H1 (cell line): ENCODE measurements around the gene DTL. TPM values are rescaled to one million over a fixed set of nuclear protein-coding genes. Genes with fewer than 3 reads are reported as not detected.

Experiments used
- CTCF ChIA-PET: fragments of 300-600 bp; sonication (Branson Sonifier 250); formaldehyde crosslinking; loops from one replicate; lab custom pipeline; 2021; ENCODE audit not compliant: partially characterized antibody; lab: Charles Lee
- POLR2A ChIA-PET: fragments of 300-600 bp; sonication (Branson Sonifier 250); formaldehyde crosslinking; loops from one replicate; lab custom pipeline; 2021; ENCODE audit warnings: inconsistent platforms; ENCODE audit not compliant: partially characterized antibody; lab: Charles Lee
- DNase-seq, 2 experiments: peaks; one replicate each; pipeline versions ENCODE4 v3.0.0 to v3.0.0-alpha.2; 2010 to 2022; ENCODE audit warnings: low spot score in 2 of 2, low read depth in 1 of 2, mixed read lengths in 1 of 2
- FAIRE-seq: peaks from 2 replicates; lab custom pipeline; 2011; peaks lifted over from hg19 to GRCh38; lab: Jason Lieb, UNC
- H2AFZ ChIP-seq: 2 replicates; pipeline ENCODE4 v1.8.1; 2012; ENCODE audit warnings: low read length, inconsistent platforms
- H2AK5ac ChIP-seq: 2 replicates; pipeline ENCODE4 v1.6.1; 2013; ENCODE audit warnings: low read depth, low read length
- H2BK120ac ChIP-seq: replicated peaks from 2 replicates; pipeline ENCODE3; 2013; ENCODE audit warnings: low read depth, low read length, inconsistent platforms
- H2BK12ac ChIP-seq: 2 replicates; pipeline ENCODE4 v1.6.1; 2013; ENCODE audit warnings: low read depth, low read length
- H2BK15ac ChIP-seq: 2 replicates; pipeline ENCODE4 v1.6.1; 2013; ENCODE audit warnings: low read length
- H2BK20ac ChIP-seq: 2 replicates; pipeline ENCODE4 v1.6.1; 2013; ENCODE audit warnings: low read length
- H2BK5ac ChIP-seq: 2 replicates; pipeline ENCODE4 v1.6.1; 2013; ENCODE audit warnings: low read depth, low read length
- H3K14ac ChIP-seq: 2 replicates; pipeline ENCODE4 v1.6.1; 2013; ENCODE audit warnings: inconsistent platforms; ENCODE audit not compliant: insufficient read length
- H3K18ac ChIP-seq: 2 replicates; pipeline ENCODE4 v1.6.1; 2013; ENCODE audit warnings: low read length; ENCODE audit errors: extremely low read depth
- H3K23ac ChIP-seq: 2 replicates; pipeline ENCODE4 v1.6.1; 2013; ENCODE audit warnings: inconsistent platforms; ENCODE audit not compliant: insufficient read length
- H3K23me2 ChIP-seq: 2 replicates; pipeline ENCODE4 v1.6.1; 2013; ENCODE audit warnings: low read depth, low read length
- H3K27ac ChIP-seq: 2 replicates; pipeline ENCODE4 v1.6.1; 2011; ENCODE audit warnings: low read depth, low read length, inconsistent platforms
- H3K27me3 ChIP-seq, 4 experiments: replicated peaks in 1 of 4; 1 replicate in 1 of 4; 2 replicates in 3 of 4; pipeline versions ENCODE4 v1.6.1 to v1.8.1; 2011 to 2013; ENCODE audit warnings: low read length in 3 of 4, mild to moderate bottlenecking in 3 of 4, inconsistent platforms in 2 of 4, mixed read lengths in 2 of 4, moderate library complexity in 1 of 4; ENCODE audit not compliant: control insufficient read depth in 3 of 4, insufficient read depth in 3 of 4; ENCODE audit errors: extremely low read depth in 1 of 4
- H3K36me3 ChIP-seq, 4 experiments: 2 replicates each; pipeline versions ENCODE4 v1.6.1 to v1.8.1; 2011 to 2013; ENCODE audit warnings: mild to moderate bottlenecking in 4 of 4, low read length in 3 of 4, moderate library complexity in 2 of 4, control low read depth in 1 of 4, inconsistent platforms in 1 of 4; ENCODE audit not compliant: insufficient read depth in 4 of 4, control insufficient read depth in 2 of 4
- H3K4ac ChIP-seq: replicated peaks from 2 replicates; pipeline ENCODE3; 2013; ENCODE audit warnings: low read length, low read depth, mixed read lengths, inconsistent platforms; ENCODE audit not compliant: insufficient read length
- H3K4me1 ChIP-seq, 4 experiments: replicated peaks in 1 of 4; 1 replicate in 1 of 4; 2 replicates in 3 of 4; pipeline versions ENCODE4 v1.6.1 to v1.8.1; 2011 to 2013; ENCODE audit warnings: low read length in 3 of 4, inconsistent platforms in 2 of 4, mixed read lengths in 1 of 4; ENCODE audit not compliant: insufficient read depth in 4 of 4, control insufficient read depth in 3 of 4
- H3K4me2 ChIP-seq, 2 experiments: 2 replicates each; pipeline versions ENCODE4 v1.6.1 to v1.8.1; 2011 to 2013; ENCODE audit warnings: low read depth in 2 of 2, low read length in 2 of 2, control low read depth in 1 of 2, inconsistent platforms in 1 of 2, mild to moderate bottlenecking in 1 of 2; ENCODE audit not compliant: insufficient read depth in 1 of 2
- H3K4me3 ChIP-seq, 4 experiments: fragments of 200-600, 300-600 bp in 1 of 4; sonication (generic), shearing (Covaris generic), sonication (Bioruptor Twin) in 1 of 4; 2 replicates each; pipeline versions ENCODE4 v1.5.1 to v1.8.1; 2011 to 2016; ENCODE audit warnings: low read length in 4 of 4, low read depth in 3 of 4, control low read depth in 2 of 4, inconsistent platforms in 2 of 4, mild to moderate bottlenecking in 2 of 4, mixed read lengths in 1 of 4, moderate library complexity in 1 of 4; ENCODE audit not compliant: insufficient read depth in 2 of 4; ENCODE audit errors: extremely low read depth in 1 of 4
- H3K56ac ChIP-seq: replicated peaks from 2 replicates; pipeline ENCODE3; 2013; ENCODE audit warnings: low read depth, mild to moderate bottlenecking, mixed read lengths, low read length, inconsistent platforms; ENCODE audit not compliant: insufficient read length
- H3K79me1 ChIP-seq: 2 replicates; pipeline ENCODE4 v1.6.1; 2013; ENCODE audit warnings: low read depth, low read length, control low read depth
- H3K79me2 ChIP-seq, 2 experiments: 2 replicates each; pipeline versions ENCODE4 v1.6.1 to v1.8.1; 2012 to 2013; ENCODE audit warnings: low read length in 2 of 2, mild to moderate bottlenecking in 2 of 2, inconsistent platforms in 1 of 2; ENCODE audit not compliant: insufficient read depth in 2 of 2, control insufficient read depth in 1 of 2
- H3K9ac ChIP-seq, 4 experiments: replicated peaks in 1 of 4; 1 replicate in 1 of 4; 2 replicates in 3 of 4; pipeline versions ENCODE4 v1.6.1 to v1.8.1; 2011 to 2013; ENCODE audit warnings: low read depth in 3 of 4, low read length in 3 of 4, control low read depth in 2 of 4, mild to moderate bottlenecking in 2 of 4, moderate library complexity in 2 of 4, inconsistent platforms in 1 of 4; ENCODE audit errors: extremely low read depth in 1 of 4
- H3K9me3 ChIP-seq, 2 experiments: 2 replicates each; pipeline versions ENCODE4 v1.6.1 to v1.8.1; 2012 to 2013; ENCODE audit warnings: mild to moderate bottlenecking in 2 of 2, moderate library complexity in 2 of 2, control low read depth in 1 of 2, inconsistent platforms in 1 of 2, low read depth in 1 of 2, low read length in 1 of 2, mixed read lengths in 1 of 2; ENCODE audit not compliant: insufficient read depth in 2 of 2
- H4K20me1 ChIP-seq, 2 experiments: replicated peaks in 1 of 2; 2 replicates each; pipeline versions ENCODE3 to v1.8.1; 2011 to 2013; ENCODE audit warnings: inconsistent platforms in 2 of 2, low read length in 2 of 2, mild to moderate bottlenecking in 1 of 2; ENCODE audit not compliant: insufficient read depth in 2 of 2, control insufficient read depth in 1 of 2
- H4K5ac ChIP-seq: 2 replicates; pipeline ENCODE4 v1.6.1; 2013; ENCODE audit warnings: low read length, low read depth, mixed read lengths, inconsistent platforms; ENCODE audit not compliant: insufficient read length
- H4K8ac ChIP-seq: 2 replicates; pipeline ENCODE4 v1.8.0; 2013; ENCODE audit warnings: mild to moderate bottlenecking, moderate library complexity, low read length, inconsistent platforms; ENCODE audit not compliant: insufficient read depth; ENCODE audit errors: extremely low read depth
- H4K91ac ChIP-seq: replicated peaks from 2 replicates; pipeline ENCODE3; 2013; ENCODE audit warnings: low read length, mixed read lengths, inconsistent platforms; ENCODE audit not compliant: insufficient read length
- CBX5 ChIP-seq: fragments of 300-800, 300-1000 bp; sonication (generic); IDR thresholded peaks from 2 replicates; pipeline ENCODE4 v1.7.1; 2016; ENCODE audit warnings: antibody characterized with exemption, low read length, low read depth
- EGR1 ChIP-seq: IDR thresholded peaks from 2 replicates; pipeline ENCODE4 v1.6.1; 2011; ENCODE audit warnings: low read depth, low read length, borderline replicate concordance
- FOSL1 ChIP-seq: IDR thresholded peaks from 2 replicates; pipeline ENCODE4 v1.6.1; 2011; ENCODE audit warnings: mild to moderate bottlenecking, low read depth, low read length, moderate library complexity; ENCODE audit not compliant: insufficient read depth
- GTF2F1 ChIP-seq: IDR thresholded peaks from 2 replicates; pipeline ENCODE4 v1.6.1; 2012; ENCODE audit warnings: low read depth, low read length, improper control_type of control experiment, borderline replicate concordance
- JUN ChIP-seq: IDR thresholded peaks from 2 replicates; pipeline ENCODE4 v1.6.1; 2011; ENCODE audit warnings: low read depth, mild to moderate bottlenecking, improper control_type of control experiment, low read length
- KDM4A ChIP-seq: IDR thresholded peaks from one replicate; pipeline ENCODE4 v1.7.1; 2012; ENCODE audit warnings: low read depth, mild to moderate bottlenecking, moderate library complexity, low read length, inconsistent platforms; ENCODE audit not compliant: severe bottlenecking
- PHF8 ChIP-seq: fragments of 200-600 bp; sonication (generic); conservative IDR thresholded peaks from 2 replicates; pipeline ENCODE4 v1.7.1; 2012; ENCODE audit warnings: low read depth, mild to moderate bottlenecking, inconsistent platforms, low read length, moderate library complexity
- POLR2AphosphoS5 ChIP-seq: IDR thresholded peaks from 2 replicates; pipeline ENCODE4 v1.6.1; 2011; ENCODE audit warnings: low read depth, low read length
- RXRA ChIP-seq: IDR thresholded peaks from 2 replicates; pipeline ENCODE4 v1.6.1; 2011; ENCODE audit warnings: low read depth, mild to moderate bottlenecking, low read length, moderate library complexity; ENCODE audit not compliant: insufficient read depth
- SP2 ChIP-seq: IDR thresholded peaks from 2 replicates; pipeline ENCODE4 v1.6.1; 2012; ENCODE audit warnings: mild to moderate bottlenecking, low read length, inconsistent platforms
- TAF1 ChIP-seq: IDR thresholded peaks from 2 replicates; pipeline ENCODE4 v1.6.1; 2011; ENCODE audit warnings: mild to moderate bottlenecking, low read depth, low read length
- TBP ChIP-seq: IDR thresholded peaks from 2 replicates; pipeline ENCODE4 v1.6.1; 2011; ENCODE audit warnings: low read depth, low read length, improper control_type of control experiment
- TCF12 ChIP-seq: IDR thresholded peaks from 2 replicates; pipeline ENCODE4 v1.6.1; 2011; ENCODE audit warnings: low read depth, mild to moderate bottlenecking, low read length
- TEAD4 ChIP-seq: IDR thresholded peaks from 2 replicates; pipeline ENCODE4 v1.6.1; 2012; ENCODE audit warnings: low read depth, low read length, inconsistent platforms, mixed read lengths
- WGBS, 2 experiments: shearing (Covaris generic) in 1 of 2; methylation state at CpG; one replicate each; pipeline versions ENCODE4 v1.1.6 to v1.1.7; 2013 to 2015; ENCODE audit warnings: low lambda C conversion rate in 2 of 2, mixed read lengths in 2 of 2, inconsistent platforms in 1 of 2, low coverage in 1 of 2, missing lambda C conversion rate in 1 of 2; ENCODE audit not compliant: insufficient replicate concordance in 2 of 2, insufficient coverage in 1 of 2, insufficient read length in 1 of 2; ENCODE audit errors: extremely low coverage in 1 of 2, missing lambda C conversion rate in 1 of 2; 5-methylcytosine and 5-hydroxymethylcytosine counted together
- polyA plus RNA-seq, 7 experiments: library from polyadenylated mRNA; depleted of rRNA in 3 of 7; stranded (reverse) in 5 of 7; unstranded in 2 of 7; fragments of >200 nt in 5 of 7; fragments of 200-250 nt in 2 of 7; gene quantifications; 1 replicate in 5 of 7; 2 replicates in 1 of 7; 4 replicates in 1 of 7; pipeline versions ENCODE4 v1.2.1 to v1.2.3, GENCODE V29; 2011 to 2013; ENCODE audit warnings: missing spikeins in 2 of 7, mixed read lengths in 2 of 7
- total RNA-seq: library from RNA; stranded (reverse); fragmentation: NEBNext Ultra II Directional; extraction: Animal tissue kit (Norgen Biotek cat#: 25700); gene quantifications from 2 replicates; pipeline ENCODE4 v1.2.1, GENCODE V29; 2021
- TF ChIP-seq, protein P1 (sequence below): IDR thresholded peaks from 2 replicates; pipeline ENCODE4 v1.6.1; 2012; ENCODE audit warnings: inconsistent platforms

Gene DTL
- total and polyA plus RNA-seq, 2 of the 8 experiments (the other 6 are each of a cell fraction or from before 2014, with no cell fraction given) = 36.0 to 46.9 TPM

DNA sequence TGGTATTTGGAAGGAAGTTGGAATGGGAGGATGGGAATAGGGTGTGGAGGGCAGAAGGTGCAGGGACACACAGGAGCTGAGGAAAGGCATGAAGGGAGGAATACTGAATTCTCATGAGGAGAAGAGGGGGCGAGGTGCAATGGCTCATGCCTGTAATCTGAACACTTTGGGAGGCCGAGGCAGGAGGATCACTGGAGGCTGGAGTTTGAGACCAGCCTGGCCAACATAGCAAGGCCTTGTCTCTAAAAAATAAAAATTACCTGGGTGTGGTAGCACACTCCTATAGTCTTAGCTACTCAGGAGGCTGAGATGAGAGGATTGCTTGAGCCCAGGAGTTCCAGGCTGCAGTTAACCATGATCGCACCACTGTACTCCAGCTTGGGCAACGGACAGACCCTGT, 117.3 kb downstream of the DTL start:
- Histone ChIP-seq H2BK120ac (no peak overlapping the region), H3K79me1 (no peaks in the 10 kb centered on the region), H2BK15ac (no peak overlapping the region), H4K20me1 (no peaks in the 10 kb centered on the region), H3K27ac (no peak overlapping the region), H2AK5ac (no peak overlapping the region), H4K8ac (no peak overlapping the region), H3K79me2 (no peaks in the 10 kb centered on the region), H3K14ac (no peak overlapping the region), H2AFZ (no peak overlapping the region), H3K4me2 (no peak overlapping the region), H3K23me2 (peaks cover 2% of the 10 kb centered on the region; the same call in 1 of the 2 replicates), H3K27me3 (no peaks in the 10 kb centered on the region), H4K91ac (no peak overlapping the region), H2BK5ac (no peak overlapping the region), H3K23ac (no peak overlapping the region), H3K18ac (no peak overlapping the region), H4K5ac (no peak overlapping the region), H2BK12ac (no peak overlapping the region), H3K4ac (no peak overlapping the region), H3K9ac (no peak overlapping the region), H2BK20ac (no peak overlapping the region), H3K4me3 (no peak overlapping the region), H3K36me3 (no peaks in the 10 kb centered on the region), H3K9me3 (no peaks in the 10 kb centered on the region; a peak in 1 of 4 replicates), H3K4me1 (no peaks in the 10 kb centered on the region), H3K56ac (peak overlapping the region; percentile 64)
- WGBS, 2 experiments = 83% methylated on average over 4 of the region's 4 CpGs; no CpG with 5 or more reads in 1 of the 2 experiments
- ChIA-PET POLR2A (no interaction called here), CTCF (interaction anchor here (1.2 to 1.6 kb wide), 3 partner anchors 13 to 117 kb away, joined by 3 to 4 read pairs (median 3); no protein-coding TSS in a partner anchor)
- DNase-seq = no peak
- no peak for FAIRE-seq
- TF ChIP-seq GTF2F1 (no peak), FOSL1 (no peak), EGR1 (no peak), TEAD4 (no peak), RXRA (no peak), PHF8 (no peak), TAF1 (no peak), POLR2AphosphoS5 (no peak), CBX5 (no peak), JUN (no peak), TBP (no peak), TCF12 (no peak), KDM4A (no peak), SP2 (no peak)
- TF ChIP-seq, protein P1, sequence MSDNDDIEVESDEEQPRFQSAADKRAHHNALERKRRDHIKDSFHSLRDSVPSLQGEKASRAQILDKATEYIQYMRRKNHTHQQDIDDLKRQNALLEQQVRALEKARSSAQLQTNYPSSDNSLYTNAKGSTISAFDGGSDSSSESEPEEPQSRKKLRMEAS = no peak
